Right forelimb (tissue), 1 donor: Measurements from ENCODE around the gene CHST15.

Source experiments
- DNase-seq: peaks from one replicate; pipeline ENCODE4 v3.0.0-alpha.2; 2018

The CHST15 gene

DNA sequence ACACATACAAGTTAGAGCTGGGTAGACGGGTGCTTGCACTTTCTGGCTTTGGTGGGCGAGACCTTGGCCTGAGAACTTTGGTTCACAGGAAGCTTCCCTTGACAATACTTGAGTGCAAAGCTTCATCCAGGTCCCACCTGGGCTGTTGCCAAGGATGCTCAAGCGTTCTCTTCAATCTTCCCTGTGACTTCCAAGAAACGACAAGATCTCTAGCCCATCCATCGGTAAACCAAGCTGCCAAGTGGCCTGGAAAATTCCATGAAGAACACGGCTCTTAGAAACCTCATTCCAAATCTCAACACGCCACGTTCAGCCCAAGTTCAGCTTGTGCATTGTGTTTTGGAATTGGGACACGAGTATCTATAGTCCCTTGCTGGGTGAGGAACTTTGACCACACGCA is 84.7 kb downstream of the CHST15 start:
- no peak for DNase-seq

DNA sequence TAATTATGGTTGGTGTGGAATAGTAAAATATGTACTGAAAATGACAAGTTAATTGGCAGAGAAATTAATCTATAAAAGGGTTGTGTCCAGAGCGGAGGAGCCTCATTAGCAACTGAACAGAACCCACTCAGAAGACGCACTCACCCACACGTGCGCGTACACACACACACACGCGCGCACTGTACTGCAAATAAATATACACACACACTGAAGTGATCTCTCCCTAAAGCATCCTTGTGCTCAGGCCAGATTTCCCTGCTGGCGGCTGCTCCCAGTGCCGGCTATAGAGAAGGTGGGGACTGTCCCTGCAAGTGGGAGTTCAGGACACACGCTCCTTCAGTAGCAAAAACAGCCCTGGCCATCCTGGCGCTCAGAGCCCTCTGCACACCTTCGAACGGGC is 85.2 kb downstream of the CHST15 start:
- peak; percentile 34 for DNase-seq

DNA sequence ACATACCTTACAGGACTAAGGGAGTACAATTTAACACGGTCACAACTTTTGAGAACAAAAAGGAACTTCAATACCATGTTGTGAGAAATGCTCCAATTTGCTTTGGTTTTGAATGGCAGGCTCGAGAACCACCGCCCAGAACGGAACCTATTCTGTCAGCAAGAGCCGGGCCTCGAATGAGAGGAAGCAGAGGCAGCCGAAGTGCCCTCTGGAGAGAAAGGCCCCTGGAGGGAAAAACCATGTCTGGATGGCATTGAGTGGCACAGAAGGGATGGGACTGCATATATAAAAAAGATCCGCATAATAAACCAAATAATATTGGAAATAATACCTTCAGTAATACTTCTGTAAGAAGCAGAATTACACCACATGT is 85.6 kb downstream of the CHST15 start:
- DNase-seq, result peak; percentile 17

GRCh38 chr10:124007102-124007772 is 86.2 kb downstream of the CHST15 start:
- DNase-seq, result peak; percentile 40

GRCh38 chr10:124006526-124006925 is 86.9 kb downstream of the CHST15 start:
- no peak for DNase-seq

GRCh38 chr10:124005991-124006392 is 87.4 kb downstream of the CHST15 start:
- peak; percentile 36 for DNase-seq

- peak; percentile 21 for DNase-seq
Observed at GRCh38 chr10:124005091-124005490, 88.3 kb downstream of the CHST15 start.

- DNase-seq, result no peak
Observed at GRCh38 chr10:124004663-124005004, 88.8 kb downstream of the CHST15 start.

DNA sequence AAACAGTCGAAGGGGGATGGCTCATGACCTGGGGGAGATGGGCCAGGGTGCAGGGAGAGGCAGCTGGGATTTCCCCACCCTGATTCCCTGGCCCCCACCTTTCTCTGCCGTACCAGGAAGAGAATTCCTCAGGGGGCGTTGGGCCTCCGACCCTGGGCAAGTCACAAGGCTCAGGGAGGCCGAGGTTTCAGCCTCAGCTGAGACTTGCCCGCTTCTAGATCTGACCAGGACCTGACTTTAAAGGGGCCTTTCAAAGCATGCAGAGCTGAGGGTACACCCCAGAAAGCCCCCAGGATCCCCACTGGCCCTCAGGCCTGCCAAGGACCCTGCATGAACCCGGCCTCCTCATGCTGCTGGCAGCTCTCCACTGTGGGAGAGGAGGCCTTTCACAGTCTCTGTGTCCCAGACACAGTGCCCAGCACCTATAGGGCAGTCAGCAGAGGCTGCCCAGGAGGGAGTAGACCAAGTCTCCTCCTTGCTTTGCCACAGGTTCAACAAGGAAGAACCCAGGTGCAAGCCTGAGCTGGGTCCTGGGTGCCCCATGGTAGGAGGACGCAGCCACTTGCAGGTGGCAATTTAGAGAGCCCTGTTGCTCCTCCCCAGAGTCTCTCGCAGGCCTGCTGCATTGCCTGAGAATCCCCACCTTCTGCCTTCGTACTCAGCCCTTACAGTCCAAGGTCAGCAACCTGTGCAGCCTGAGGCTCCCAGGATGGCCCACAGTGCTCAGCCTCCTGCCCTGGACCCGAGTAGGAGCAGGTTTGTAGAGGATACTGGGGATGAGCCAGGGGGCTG is 89.3 kb downstream of the CHST15 start:
- DNase-seq, result peak; percentile 32

- DNase-seq, result no peak
Observed at GRCh38 chr10:124003481-124003870, 89.9 kb downstream of the CHST15 start.

DNA sequence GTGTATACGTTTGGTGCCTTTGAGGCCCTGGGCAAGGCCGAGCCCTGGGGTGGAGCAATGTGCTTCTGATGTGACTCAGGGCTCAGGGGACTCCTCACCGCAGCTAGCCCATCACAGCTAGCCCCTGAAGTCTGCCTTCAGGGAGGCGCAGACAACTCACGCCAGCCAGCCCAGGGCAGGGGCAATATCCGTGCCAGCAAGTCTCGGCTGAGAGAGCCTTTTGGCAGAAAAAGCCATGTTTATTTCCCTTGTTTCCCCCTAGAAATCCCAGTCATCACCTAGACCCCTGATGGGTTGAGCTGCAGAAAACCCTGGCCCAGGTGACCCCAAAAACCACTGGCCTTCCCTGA is 90.4 kb downstream of the CHST15 start:
- DNase-seq, result peak; percentile 29

GRCh38 chr10:124002391-124003069 is 90.9 kb downstream of the CHST15 start:
- DNase-seq, result peak; percentile 20

- peak; percentile 40 for DNase-seq
Observed at GRCh38 chr10:124001391-124002148, 91.8 kb downstream of the CHST15 start.

GRCh38 chr10:124000792-124001201 is 92.6 kb downstream of the CHST15 start:
- DNase-seq, result peak; percentile 38

DNA sequence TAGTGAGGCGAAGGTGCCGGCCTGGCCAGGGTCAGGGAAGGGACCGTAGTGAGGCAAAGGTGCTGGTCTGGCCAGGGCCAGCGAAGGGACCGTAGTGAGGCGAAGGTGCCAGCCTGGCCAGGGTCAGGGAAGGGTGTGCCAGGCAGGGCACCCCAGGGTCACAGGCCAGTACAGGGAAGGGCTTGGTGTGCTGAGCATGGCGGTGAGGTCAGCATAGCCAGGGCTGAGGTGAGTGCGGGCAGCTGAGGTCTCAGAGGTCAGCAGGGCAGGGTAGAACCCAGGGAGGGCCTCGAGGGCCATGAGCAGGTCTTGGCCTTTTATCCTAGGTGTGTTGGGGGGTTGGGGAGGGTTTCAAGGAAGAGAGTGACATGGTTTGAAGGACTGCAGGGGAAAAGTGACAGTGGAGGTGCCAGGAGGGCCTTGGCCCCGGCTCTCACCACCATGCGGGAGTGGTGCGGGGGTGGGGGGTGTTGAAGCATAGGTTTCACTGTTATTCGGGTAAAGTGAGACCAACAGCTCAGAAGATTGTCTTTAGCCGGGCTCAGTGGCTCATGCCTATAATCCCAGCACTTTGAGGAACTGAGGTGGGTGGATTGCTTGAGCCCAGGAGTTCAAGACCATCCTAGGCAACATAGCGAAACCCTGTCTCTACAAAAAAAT is 93.3 kb downstream of the CHST15 start:
- DNase-seq, result peak; percentile 28

- DNase-seq, result peak; percentile 26
Observed at GRCh38 chr10:123999261-123999660, 94.1 kb downstream of the CHST15 start.

- DNase-seq, result peak; percentile 35
Observed at GRCh38 chr10:123998197-123999141, 94.9 kb downstream of the CHST15 start.

- peak; percentile 50 for DNase-seq
Observed at GRCh38 chr10:123997486-123998196, 95.8 kb downstream of the CHST15 start.

GRCh38 chr10:123997013-123997412 is 96.4 kb downstream of the CHST15 start:
- DNase-seq, result peak; percentile 39

DNA sequence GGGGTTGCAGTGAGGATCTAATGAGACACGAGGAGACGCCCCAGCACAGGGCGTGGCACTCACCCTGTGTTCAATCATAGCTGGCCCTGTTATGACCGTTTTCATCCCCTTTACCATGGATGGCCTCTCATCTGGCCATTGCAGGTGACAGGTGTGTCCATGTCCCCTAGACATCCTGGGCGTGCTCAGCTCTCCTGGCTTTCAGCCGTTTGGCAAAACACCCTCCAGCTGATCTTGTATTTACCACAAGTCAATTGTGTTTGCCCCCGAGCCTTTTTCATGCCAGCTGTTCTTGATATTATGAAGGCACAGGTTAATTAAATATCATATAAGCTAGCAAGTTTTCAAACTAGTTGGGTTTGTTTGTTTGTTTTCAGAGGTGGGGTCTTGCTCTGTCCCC is 97.1 kb downstream of the CHST15 start:
- DNase-seq, result peak; percentile 43
